Measurements from ENCODE around the gene GRK3. TPM values are rescaled to one million over a fixed set of nuclear protein-coding genes. Genes with fewer than 3 reads are reported as not detected.

Gene GRK3
- total and polyA plus RNA-seq, 2 of the 4 experiments (the other 2 are of a cell fraction), result 0.58 to 1.6 TPM

GRCh38 chr22:25766418-25766817 is 201.9 kb downstream of the GRK3 start:
- no peaks in the 10 kb centered on the region for H3K79me1 ChIP-seq (ENCODE audit: low read depth in 1 of 2, low read length in 2 of 2)
- no peak overlapping the region for H4K5ac ChIP-seq (ENCODE audit: low read depth, low read length)
- no peak overlapping the region for H4K91ac ChIP-seq (ENCODE audit: insufficient read depth, low read depth, low read length)
- no peak overlapping the region for H3K27ac ChIP-seq (ENCODE audit: insufficient read depth, low read length)
- no peak overlapping the region for H3K4me3 ChIP-seq (ENCODE audit: insufficient read depth, low read depth, low read length)
- no peak overlapping the region for H2AFZ ChIP-seq (replicated peaks; ENCODE audit: low read length, poor library complexity)
- H2AK9ac ChIP-seq (replicated peaks; ENCODE audit: low read depth, low read length, poor library complexity), result no peak overlapping the region
- no peaks in the 10 kb centered on the region for H3K4me1 ChIP-seq (ENCODE audit: control insufficient read depth, insufficient read depth, low read length)
- no peaks in the 10 kb centered on the region for H4K20me1 ChIP-seq (ENCODE audit: insufficient read depth, low read length)
- H2BK20ac ChIP-seq (ENCODE audit: low read depth, low read length), result no peak overlapping the region
- no peak overlapping the region for H3K18ac ChIP-seq (ENCODE audit: low read depth, low read length)
- H3K23ac ChIP-seq (ENCODE audit: low read depth, low read length), result no peak overlapping the region
- WGBS, 2 experiments (ENCODE audit: extremely low coverage in 2 of 2, insufficient read length in 1 of 2), result 82% methylated on average over 2 of the region's 3 CpGs; no CpG with 5 or more reads in 1 of the 2 experiments
- ChIA-PET POLR2A (ENCODE audit: unreplicated experiment) (no interaction called here), CTCF (no interaction called here)
- BruUV-seq (replicated peaks), result no TSS peak
- H3K4me2 ChIP-seq (ENCODE audit: low read depth, low read length), result no peak overlapping the region
- H2AK5ac ChIP-seq (ENCODE audit: low read depth, low read length), result no peak overlapping the region
- dilution Hi-C loops (cut with HindIII; ENCODE audit: low sequenced_read_pairs, unreplicated experiment), result no loop called here
- H3K9me1 ChIP-seq (ENCODE audit: insufficient read depth, low read length), result no peaks in the 10 kb centered on the region
- H2BK5ac ChIP-seq (ENCODE audit: low read depth, low read length, poor library complexity, severe bottlenecking), result no peak overlapping the region
- no peak overlapping the region for H3K56ac ChIP-seq (ENCODE audit: extremely low read depth, insufficient read depth, low read length)
- H4K8ac ChIP-seq (ENCODE audit: low read depth in 2 of 2, low read length in 2 of 2), result no peak overlapping the region
- ATAC-seq (ENCODE audit: low read depth) (no peak), DNase-seq (no peak)
- H3K27me3 ChIP-seq (ENCODE audit: control insufficient read depth, insufficient read depth, low read length), result peaks cover 3% of the 10 kb centered on the region; the same call in 1 of the 2 replicates
- intact Hi-C loops (cut with micrococcal nuclease), result no loop called here
- TF ChIP-seq, protein P1, sequence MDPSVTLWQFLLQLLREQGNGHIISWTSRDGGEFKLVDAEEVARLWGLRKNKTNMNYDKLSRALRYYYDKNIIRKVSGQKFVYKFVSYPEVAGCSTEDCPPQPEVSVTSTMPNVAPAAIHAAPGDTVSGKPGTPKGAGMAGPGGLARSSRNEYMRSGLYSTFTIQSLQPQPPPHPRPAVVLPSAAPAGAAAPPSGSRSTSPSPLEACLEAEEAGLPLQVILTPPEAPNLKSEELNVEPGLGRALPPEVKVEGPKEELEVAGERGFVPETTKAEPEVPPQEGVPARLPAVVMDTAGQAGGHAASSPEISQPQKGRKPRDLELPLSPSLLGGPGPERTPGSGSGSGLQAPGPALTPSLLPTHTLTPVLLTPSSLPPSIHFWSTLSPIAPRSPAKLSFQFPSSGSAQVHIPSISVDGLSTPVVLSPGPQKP (IDR thresholded peaks at IDR 0.05; ENCODE audit: borderline replicate concordance, low read depth, low read length), result no peak
- TF ChIP-seq USF2 (IDR thresholded peaks at IDR 0.05; ENCODE audit: low read depth, low read length) (no peak), POLR2A (IDR thresholded peaks at IDR 0.05; ENCODE audit: low read depth, low read length) (no peak), SMC3 (IDR thresholded peaks at IDR 0.05; ENCODE audit: low read depth, low read length) (no peak), CTCF (conservative IDR thresholded peaks at IDR 0.05; ENCODE audit: low read depth, low read length) (no peak), RFX5 (IDR thresholded peaks at IDR 0.05; ENCODE audit: low read depth, low read length) (no peak), NFE2L2 (IDR thresholded peaks at IDR 0.05; ENCODE audit: low read depth, low read length) (no peak), MXI1 (IDR thresholded peaks at IDR 0.05; ENCODE audit: borderline replicate concordance, low read depth, low read length) (no peak), RAD21 (IDR thresholded peaks at IDR 0.05; ENCODE audit: low read length) (no peak), RCOR1 (IDR thresholded peaks at IDR 0.05; ENCODE audit: insufficient replicate concordance, low read length) (no peak), FOS (IDR thresholded peaks at IDR 0.05; ENCODE audit: low read depth, low read length) (no peak), MAFK (IDR thresholded peaks at IDR 0.05; ENCODE audit: low read depth, low read length) (no peak), MAZ (IDR thresholded peaks at IDR 0.05; ENCODE audit: borderline replicate concordance, low read depth, low read length) (no peak), CEBPB (IDR thresholded peaks at IDR 0.05; ENCODE audit: low read depth, low read length) (no peak), CHD1 (IDR thresholded peaks at IDR 0.05; ENCODE audit: low read depth, low read length) (no peak), BHLHE40 (IDR thresholded peaks at IDR 0.05; ENCODE audit: low read depth, low read length) (no peak)
- peaks cover 14% of the 10 kb centered on the region for H3K9me3 ChIP-seq (ENCODE audit: control insufficient read depth, insufficient read depth, low read length)
- H2BK15ac ChIP-seq (ENCODE audit: low read depth, low read length), result no peak overlapping the region
- H3K36me3 ChIP-seq (ENCODE audit: control insufficient read depth, insufficient read depth, low read length), result no peaks in the 10 kb centered on the region
- H2BK120ac ChIP-seq (ENCODE audit: low read depth, low read length), result no peak overlapping the region
- H3K14ac ChIP-seq (replicated peaks; ENCODE audit: low read depth, low read length), result no peak overlapping the region
- no peak overlapping the region for H3K9ac ChIP-seq (ENCODE audit: low read depth, low read length)
- H3K4ac ChIP-seq (ENCODE audit: low read depth, low read length), result no peak overlapping the region
- in situ Hi-C loops (cut with MboI; ENCODE audit: low sequenced_read_pairs), result no loop called here

Data from IMR-90 (cell line).